Trophoblast cell (in vitro differentiated cells and primary cell): ENCODE measurements around the gene GPR35.

Source experiments
- DNase-seq, 2 donors: peaks; one replicate each; pipeline ENCODE4 v3.0.0-alpha.2; 2016
- H2AFZ ChIP-seq: 2 replicates; pipeline ENCODE4 v1.6.1; 2013; ENCODE audit warnings: low read length, moderate library complexity, mild to moderate bottlenecking; ENCODE audit not compliant: insufficient read depth, poor library complexity
- H2AK5ac ChIP-seq: 2 replicates; pipeline ENCODE4 v1.6.1; 2013; ENCODE audit warnings: mild to moderate bottlenecking, low read length
- H2BK120ac ChIP-seq: 2 replicates; pipeline ENCODE4 v1.6.1; 2013; ENCODE audit warnings: low read length, mild to moderate bottlenecking, moderate library complexity; ENCODE audit not compliant: insufficient read depth, poor library complexity
- H2BK12ac ChIP-seq: 2 replicates; pipeline ENCODE4 v1.6.1; 2013; ENCODE audit warnings: mild to moderate bottlenecking, low read length, moderate library complexity
- H2BK5ac ChIP-seq: 2 replicates; pipeline ENCODE4 v1.6.1; 2013; ENCODE audit warnings: low read length, low read depth, moderate library complexity, mild to moderate bottlenecking; ENCODE audit not compliant: poor library complexity
- H3K14ac ChIP-seq: 2 replicates; pipeline ENCODE4 v1.6.1; 2013; ENCODE audit warnings: mild to moderate bottlenecking, low read length
- H3K18ac ChIP-seq: 2 replicates; pipeline ENCODE4 v1.6.1; 2013; ENCODE audit warnings: mild to moderate bottlenecking, low read length
- H3K23ac ChIP-seq: 2 replicates; pipeline ENCODE4 v1.6.1; 2013; ENCODE audit warnings: low read length
- H3K27ac ChIP-seq: 2 replicates; pipeline ENCODE4 v1.5.1; 2013; ENCODE audit warnings: low read depth, mild to moderate bottlenecking, inconsistent platforms, low read length, moderate library complexity
- H3K27me3 ChIP-seq: 2 replicates; pipeline ENCODE4 v1.6.1; 2013; ENCODE audit warnings: inconsistent platforms, mild to moderate bottlenecking, low read length, moderate library complexity; ENCODE audit not compliant: insufficient read depth
- H3K36me3 ChIP-seq, 2 experiments: 1 replicate in 1 of 2; 2 replicates in 1 of 2; pipeline ENCODE4 v1.6.1; 2013; ENCODE audit warnings: low read length in 2 of 2, mild to moderate bottlenecking in 2 of 2, moderate library complexity in 1 of 2; ENCODE audit not compliant: insufficient read depth in 2 of 2, control insufficient read depth in 1 of 2
- H3K4ac ChIP-seq: 2 replicates; pipeline ENCODE4 v1.6.1; 2013; ENCODE audit warnings: low read depth, mild to moderate bottlenecking, low read length, moderate library complexity
- H3K4me1 ChIP-seq, 2 experiments: 1 replicate in 1 of 2; 2 replicates in 1 of 2; pipeline ENCODE4 v1.6.1; 2013; ENCODE audit warnings: low read length in 2 of 2, mild to moderate bottlenecking in 2 of 2, moderate library complexity in 1 of 2; ENCODE audit not compliant: insufficient read depth in 2 of 2, control insufficient read depth in 1 of 2
- H3K4me2 ChIP-seq: 2 replicates; pipeline ENCODE4 v1.6.1; 2013; ENCODE audit warnings: inconsistent platforms, mild to moderate bottlenecking, low read length, moderate library complexity
- H3K4me3 ChIP-seq: 2 replicates; pipeline ENCODE4 v1.5.1; 2013; ENCODE audit warnings: mild to moderate bottlenecking, low read depth, low read length, inconsistent platforms
- H3K79me1 ChIP-seq: one replicate; pipeline ENCODE4 v1.6.1; 2013; ENCODE audit warnings: low read length
- H3K79me2 ChIP-seq: 2 replicates; pipeline ENCODE4 v1.6.1; 2013; ENCODE audit warnings: low read length, mild to moderate bottlenecking; ENCODE audit not compliant: control insufficient read depth, insufficient read depth, poor library complexity
- H3K9ac ChIP-seq: 2 replicates; pipeline ENCODE4 v1.6.1; 2013; ENCODE audit warnings: mild to moderate bottlenecking, low read length
- H3K9me3 ChIP-seq: 2 replicates; pipeline ENCODE4 v1.6.1; 2013; ENCODE audit warnings: low read depth, mild to moderate bottlenecking, control low read depth, inconsistent platforms, low read length; ENCODE audit not compliant: insufficient read depth
- H4K12ac ChIP-seq: 2 replicates; pipeline ENCODE4 v1.6.1; 2013; ENCODE audit warnings: low read depth, mild to moderate bottlenecking, low read length, moderate library complexity
- H4K8ac ChIP-seq: 2 replicates; pipeline ENCODE4 v1.6.1; 2013; ENCODE audit warnings: low read depth, mild to moderate bottlenecking, low read length, moderate library complexity
- H4K91ac ChIP-seq: one replicate; pipeline ENCODE4 v1.6.1; 2013; ENCODE audit warnings: low read depth, mild to moderate bottlenecking, low read length, moderate library complexity
- WGBS: extraction: QIAGEN DNeasy Blood & Tissue Kit; methylation state at CpG from one replicate; pipeline ENCODE4 v1.1.7; 2013; ENCODE audit warnings: missing lambda C conversion rate; ENCODE audit not compliant: insufficient read length, insufficient coverage; ENCODE audit errors: extremely low coverage; 5-methylcytosine and 5-hydroxymethylcytosine counted together

GPR35 gene

GRCh38 chr2:240663546-240664190, 38.4 kb downstream of the GPR35 start:
- H3K36me3 ChIP-seq: no peaks in the 10 kb centered on the region
- H3K9ac ChIP-seq: no peak overlapping the region
- no peaks in the 10 kb centered on the region for H3K4me1 ChIP-seq
- H3K79me2 ChIP-seq: no peaks in the 10 kb centered on the region
- H2BK5ac ChIP-seq: no peak overlapping the region
- no peak overlapping the region for H4K12ac ChIP-seq
- H3K27ac ChIP-seq: no peak overlapping the region
- no peak overlapping the region for H3K4me3 ChIP-seq
- H3K4me2 ChIP-seq: no peak overlapping the region
- H4K8ac ChIP-seq: no peak overlapping the region
- H2BK120ac ChIP-seq: no peak overlapping the region
- no peak overlapping the region for H2AFZ ChIP-seq
- no peak overlapping the region for H2AK5ac ChIP-seq
- H4K91ac ChIP-seq: no peak overlapping the region
- H3K9me3 ChIP-seq: no peaks in the 10 kb centered on the region
- no peak overlapping the region for H3K23ac ChIP-seq
- H3K18ac ChIP-seq: no peak overlapping the region
- H3K4ac ChIP-seq: no peak overlapping the region
- no peak overlapping the region for H2BK12ac ChIP-seq
- H3K79me1 ChIP-seq: no peaks in the 10 kb centered on the region
- no peaks in the 10 kb centered on the region for H3K27me3 ChIP-seq
- H3K14ac ChIP-seq: no peak overlapping the region
- no CpG with 5 or more reads among the region's 6 CpGs for WGBS
- DNase-seq: no peak

- no peak overlapping the region for H4K8ac ChIP-seq
- no peak overlapping the region for H3K18ac ChIP-seq
- H3K27ac ChIP-seq: no peak overlapping the region
- H3K4me2 ChIP-seq: no peak overlapping the region
- H2BK12ac ChIP-seq: no peak overlapping the region
- H3K79me1 ChIP-seq: no peaks in the 10 kb centered on the region
- H3K4me3 ChIP-seq: no peak overlapping the region
- H4K12ac ChIP-seq: no peak overlapping the region
- H3K4me1 ChIP-seq: no peaks in the 10 kb centered on the region
- no peaks in the 10 kb centered on the region for H3K9me3 ChIP-seq
- DNase-seq: no peak
- no peaks in the 10 kb centered on the region for H3K36me3 ChIP-seq
- H3K9ac ChIP-seq: no peak overlapping the region
- H3K23ac ChIP-seq: no peak overlapping the region
- H3K27me3 ChIP-seq: no peaks in the 10 kb centered on the region
- H3K14ac ChIP-seq: no peak overlapping the region
- no peak overlapping the region for H3K4ac ChIP-seq
- H2AK5ac ChIP-seq: no peak overlapping the region
- H2BK5ac ChIP-seq: no peak overlapping the region
- no peak overlapping the region for H2AFZ ChIP-seq
- H4K91ac ChIP-seq: no peak overlapping the region
- no peaks in the 10 kb centered on the region for H3K79me2 ChIP-seq
- whole genome bisulfite sequencing: no CpG with 5 or more reads among the region's 1 CpG
- no peak overlapping the region for H2BK120ac ChIP-seq
Observed at GRCh38 chr2:240664622-240665021, 39.3 kb downstream of the GPR35 start.

- no peak overlapping the region for H3K4ac ChIP-seq
- H3K4me1 ChIP-seq: no peaks in the 10 kb centered on the region
- no peak overlapping the region for H2BK12ac ChIP-seq
- no peak overlapping the region for H3K4me2 ChIP-seq
- H3K27me3 ChIP-seq: no peaks in the 10 kb centered on the region
- H3K36me3 ChIP-seq: no peaks in the 10 kb centered on the region
- no peak for DNase-seq
- no peak overlapping the region for H2BK120ac ChIP-seq
- H3K27ac ChIP-seq: no peak overlapping the region
- no peak overlapping the region for H4K8ac ChIP-seq
- H3K23ac ChIP-seq: no peak overlapping the region
- WGBS: no CpG with 5 or more reads among the region's 7 CpGs
- H3K79me2 ChIP-seq: no peaks in the 10 kb centered on the region
- H3K9ac ChIP-seq: no peak overlapping the region
- H4K91ac ChIP-seq: no peak overlapping the region
- no peak overlapping the region for H3K4me3 ChIP-seq
- no peak overlapping the region for H2AFZ ChIP-seq
- no peak overlapping the region for H2BK5ac ChIP-seq
- no peak overlapping the region for H3K14ac ChIP-seq
- H2AK5ac ChIP-seq: no peak overlapping the region
- H3K18ac ChIP-seq: no peak overlapping the region
- H3K79me1 ChIP-seq: no peaks in the 10 kb centered on the region
- H4K12ac ChIP-seq: no peak overlapping the region
- H3K9me3 ChIP-seq: no peaks in the 10 kb centered on the region
Observed at GRCh38 chr2:240670402-240670801, 45.1 kb downstream of the GPR35 start.

GRCh38 chr2:240670950-240671349, 45.7 kb downstream of the GPR35 start:
- Histone ChIP-seq H4K91ac (no peak overlapping the region), H3K4me1 (no peaks in the 10 kb centered on the region), H3K9ac (no peak overlapping the region), H3K36me3 (no peaks in the 10 kb centered on the region), H3K27me3 (no peaks in the 10 kb centered on the region), H3K79me2 (no peaks in the 10 kb centered on the region), H4K12ac (no peak overlapping the region), H3K23ac (no peak overlapping the region), H2AK5ac (no peak overlapping the region), H3K9me3 (no peaks in the 10 kb centered on the region), H3K14ac (no peak overlapping the region), H3K18ac (no peak overlapping the region), H3K27ac (no peak overlapping the region), H3K79me1 (no peaks in the 10 kb centered on the region), H3K4me2 (no peak overlapping the region), H3K4me3 (no peak overlapping the region), H4K8ac (no peak overlapping the region), H3K4ac (no peak overlapping the region), H2BK5ac (no peak overlapping the region), H2BK120ac (no peak overlapping the region), H2BK12ac (no peak overlapping the region), H2AFZ (no peak overlapping the region)
- no CpG with 5 or more reads among the region's 4 CpGs for WGBS
- DNase-seq: no peak
